Hematopoietic multipotent progenitor cell treated with erythropoietin and hydrocortisone succinate and interleukin-3 and kit ligand, for 4 days (in vitro differentiated cells): Measurements from ENCODE around the gene NAV2.
A peak's percentile ranks its signal among the peaks of the same experiment; 100 is the strongest.

Experiments
- DNase-seq: peaks from one replicate; pipeline ENCODE4 v3.0.0-alpha.2; 2015

The NAV2 gene

GRCh38 chr11:19712281-19713195, at the start of gene NAV2:
Gene NAV2, plus strand, starts transcription at chr11:19712837. Its CDS starts 859 bp downstream, at chr11:19713696.
- DNase-seq: peak; percentile 95

- DNase-seq: peak; percentile 61
These were observed 49.4 kb upstream of the NAV2 start for GRCh38 chr11:19663206-19663605.

GRCh38 chr11:19664886-19665548, 47.6 kb upstream of the NAV2 start:
- DNase-seq: peak; percentile 80

GRCh38 chr11:19666951-19667350, 45.7 kb upstream of the NAV2 start:
- DNase-seq: no peak

- DNase-seq: no peak
These were observed 43.1 kb upstream of the NAV2 start for GRCh38 chr11:19669511-19669910.

GRCh38 chr11:19670030-19670791, 42.4 kb upstream of the NAV2 start:
- no peak for DNase-seq

GRCh38 chr11:19672586-19673206, 39.9 kb upstream of the NAV2 start:
- no peak for DNase-seq

GRCh38 chr11:19673924-19674729, 38.5 kb upstream of the NAV2 start:
- no peak for DNase-seq

- peak; percentile 73 for DNase-seq
These were observed 37.8 kb upstream of the NAV2 start for GRCh38 chr11:19674836-19675235.

- DNase-seq: no peak
These were observed 37.2 kb upstream of the NAV2 start for GRCh38 chr11:19675397-19675796.

- DNase-seq: peak; percentile 23
These were observed 35.9 kb upstream of the NAV2 start for GRCh38 chr11:19676475-19677380.

- no peak for DNase-seq
These were observed 35.1 kb upstream of the NAV2 start for GRCh38 chr11:19677381-19678080.

- no peak for DNase-seq
These were observed 32.4 kb upstream of the NAV2 start for GRCh38 chr11:19679952-19680828.

GRCh38 chr11:19680829-19681368, 31.7 kb upstream of the NAV2 start:
- DNase-seq: no peak

- no peak for DNase-seq
These were observed 29.4 kb upstream of the NAV2 start for GRCh38 chr11:19683141-19683805.

- DNase-seq: no peak
These were observed 28.7 kb upstream of the NAV2 start for GRCh38 chr11:19683862-19684491.

GRCh38 chr11:19686234-19686633, 26.4 kb upstream of the NAV2 start:
- DNase-seq: no peak

- DNase-seq: no peak
These were observed 25.2 kb upstream of the NAV2 start for GRCh38 chr11:19687392-19687791.
